Activated CD8-positive, alpha-beta memory T cell treated with anti-CD3 and anti-CD28 coated beads, Interleukin-2, amount 50 U/mL, for 1 hour (primary cell): ENCODE data around the gene CAMTA1.

Experiments used
- DNase-seq: peaks from one replicate; pipeline ENCODE4 v3.0.0-alpha.2; 2020; ENCODE audit errors: extremely low read depth

Gene CAMTA1

DNA sequence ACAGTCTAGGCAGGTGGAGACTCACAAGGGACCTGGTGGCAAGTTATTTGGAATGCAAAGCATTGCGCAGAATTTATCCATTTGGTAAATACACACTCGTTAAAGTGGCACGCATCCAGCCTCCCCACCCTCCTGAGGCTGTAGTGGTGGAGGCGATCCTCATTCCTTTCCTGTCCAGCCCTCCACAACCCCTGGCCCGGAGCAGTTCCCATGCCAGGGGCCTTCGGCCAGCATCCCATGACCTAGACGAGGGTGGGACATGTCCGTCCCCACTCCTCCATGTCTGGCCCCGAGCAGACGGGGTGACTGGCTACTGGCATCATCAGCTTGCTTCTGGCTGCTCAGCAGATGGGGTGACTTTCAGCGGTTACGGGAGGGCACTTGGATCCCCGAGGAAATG lies 704.3 kb downstream of the CAMTA1 start:
- no peak for DNase-seq

DNA sequence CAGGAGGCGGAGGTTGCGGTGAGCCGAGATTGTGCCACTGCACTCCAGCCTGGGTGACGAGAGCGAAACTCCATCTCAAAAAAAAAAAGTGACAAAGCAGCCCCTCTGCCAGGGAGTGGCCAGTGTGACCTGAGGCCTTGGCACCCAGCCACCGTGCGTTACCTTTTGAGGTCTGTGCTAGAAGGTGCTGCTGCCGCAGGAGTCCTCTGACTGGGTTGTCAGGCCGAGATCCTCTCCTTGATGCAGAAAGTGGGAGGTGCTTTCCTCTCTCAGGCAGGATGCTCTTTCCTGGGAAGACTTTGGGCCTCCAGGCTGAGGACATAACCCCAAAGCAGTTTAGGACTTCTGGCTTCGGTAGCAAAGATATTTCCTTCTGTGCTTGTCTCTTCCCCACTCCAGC lies 705.3 kb downstream of the CAMTA1 start:
- DNase-seq = no peak

DNA sequence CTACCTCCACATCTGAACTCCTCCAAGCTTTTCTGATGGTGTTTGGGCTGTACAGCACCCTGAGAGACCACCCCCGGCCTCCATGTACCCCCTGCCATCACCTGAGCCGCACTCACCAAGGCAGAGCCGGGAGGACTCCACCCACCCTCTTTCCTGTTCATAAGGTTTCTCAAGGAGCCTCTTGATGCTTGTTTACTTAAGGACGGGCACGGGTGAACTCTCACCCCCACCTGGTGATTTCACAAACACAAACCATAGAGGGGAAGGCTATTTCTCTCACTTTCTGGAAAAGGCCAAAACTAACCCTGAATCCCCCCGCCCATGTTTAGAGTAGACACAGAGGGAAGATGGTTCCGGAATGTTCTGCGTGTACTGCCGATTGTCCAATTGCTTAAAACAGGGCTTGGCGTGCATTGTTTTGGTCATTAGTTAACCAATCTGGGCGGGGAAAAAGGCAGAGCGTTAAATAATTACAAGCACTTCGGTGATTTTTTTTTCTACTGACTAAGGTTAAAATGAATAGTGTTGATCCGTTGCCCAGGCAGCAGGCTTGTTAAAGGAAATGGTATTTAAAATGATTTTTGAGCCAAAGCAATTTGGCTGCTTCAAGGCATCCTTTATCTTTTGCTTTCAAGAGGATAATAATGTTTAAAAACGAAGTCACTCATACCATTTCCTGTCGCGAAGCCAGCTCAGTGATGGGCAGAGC lies 706.0 kb downstream of the CAMTA1 start:
- DNase-seq = no peak

DNA sequence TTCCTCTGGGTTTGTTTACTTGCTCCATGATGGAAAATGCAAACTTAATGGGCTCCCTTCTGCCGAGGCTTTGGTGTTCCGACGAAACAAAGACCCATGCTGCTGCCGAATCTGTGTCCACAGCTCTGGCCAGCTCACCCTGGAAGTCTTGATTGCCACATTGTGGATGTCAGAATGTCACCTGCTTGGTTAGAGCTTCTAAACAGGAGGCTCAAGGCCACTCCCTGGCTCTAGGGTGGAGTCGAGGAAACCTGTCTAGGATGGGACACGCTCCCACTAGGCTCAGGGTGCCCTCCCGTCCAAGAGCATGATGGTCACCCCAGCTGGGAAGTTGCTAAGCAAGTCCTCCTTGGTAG lies 706.5 kb downstream of the CAMTA1 start:
- no peak for DNase-seq

DNA sequence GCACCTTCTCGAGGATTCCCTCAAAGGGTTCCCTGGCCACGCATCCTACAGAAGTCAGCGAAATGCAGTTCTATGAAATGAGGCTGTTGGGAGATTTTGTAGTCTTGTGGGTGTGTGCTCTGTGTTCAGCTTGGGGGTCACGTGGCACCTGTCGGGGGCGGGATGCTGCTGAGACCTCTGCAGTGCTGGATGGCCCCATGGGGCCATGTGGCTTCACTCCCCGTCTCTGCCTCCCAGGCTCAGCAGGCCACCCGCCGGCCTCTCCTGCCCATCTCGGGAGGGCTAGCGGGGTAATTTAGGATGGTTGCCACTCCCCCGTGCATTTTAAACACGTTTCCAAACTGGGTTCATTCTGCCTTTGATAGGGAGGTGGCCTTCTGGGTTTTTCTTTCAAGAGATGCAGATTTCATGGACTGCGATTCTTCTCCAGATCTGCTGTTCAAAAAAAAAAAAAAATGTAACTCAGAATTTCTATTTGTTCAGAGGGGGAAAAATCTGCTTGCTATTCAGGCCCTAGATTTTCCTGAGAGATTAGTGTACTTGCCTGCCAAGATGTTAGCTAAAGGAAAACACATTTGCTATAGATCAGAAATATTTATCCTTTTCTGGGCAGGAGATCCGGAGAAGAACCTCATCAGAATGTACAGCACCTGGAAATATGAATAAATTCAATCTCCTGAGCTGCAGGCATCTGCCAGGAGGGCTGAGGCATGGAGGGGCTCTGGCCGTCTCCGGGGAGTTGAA lies 708.6 kb downstream of the CAMTA1 start:
- no peak for DNase-seq

DNA sequence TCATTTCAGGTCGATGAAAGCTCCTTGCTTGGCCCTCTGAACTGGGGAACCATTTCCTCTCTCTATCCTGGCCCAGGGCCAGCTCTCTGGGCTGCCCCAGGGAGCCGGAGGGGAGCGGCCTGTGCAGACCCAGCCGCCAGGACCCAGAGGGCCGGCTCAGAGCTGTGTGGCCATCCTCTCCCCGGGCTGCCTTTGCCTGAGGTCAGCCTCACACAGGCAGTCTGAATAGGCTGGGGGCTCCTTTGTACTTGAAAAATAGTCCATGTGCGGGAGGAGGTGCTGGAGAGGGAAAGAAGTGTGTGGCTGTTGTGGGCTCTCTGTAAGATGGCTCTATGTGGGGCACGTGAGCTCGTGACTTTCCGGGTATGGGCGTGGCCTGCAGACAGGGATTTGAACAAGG lies 710.7 kb downstream of the CAMTA1 start:
- no peak for DNase-seq

DNA sequence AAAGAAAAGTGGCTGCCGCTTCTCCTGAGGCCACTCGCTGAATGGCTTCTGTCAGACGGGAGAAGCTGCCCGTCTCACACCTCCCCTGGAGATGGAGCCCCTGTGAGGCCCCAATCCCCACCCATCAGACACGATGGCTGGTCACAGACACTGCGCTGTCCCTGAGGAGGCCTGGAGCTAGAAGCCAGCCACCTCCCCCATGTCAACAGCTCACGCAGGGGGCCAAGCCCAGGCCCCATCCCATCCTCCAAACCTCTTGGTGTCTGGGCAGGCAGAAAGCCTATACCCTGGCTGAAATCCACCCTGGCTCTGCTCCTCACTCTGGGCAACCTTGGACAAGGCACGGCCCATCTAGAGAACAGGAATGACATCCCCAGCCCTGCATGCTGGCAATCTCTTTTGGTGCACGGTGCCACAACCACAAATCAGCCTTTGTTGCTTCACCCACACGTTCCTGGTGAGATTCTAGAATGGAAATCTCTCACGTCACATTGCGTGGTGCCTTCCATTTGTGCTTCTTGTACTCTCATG lies 711.9 kb downstream of the CAMTA1 start:
- no peak for DNase-seq

DNA sequence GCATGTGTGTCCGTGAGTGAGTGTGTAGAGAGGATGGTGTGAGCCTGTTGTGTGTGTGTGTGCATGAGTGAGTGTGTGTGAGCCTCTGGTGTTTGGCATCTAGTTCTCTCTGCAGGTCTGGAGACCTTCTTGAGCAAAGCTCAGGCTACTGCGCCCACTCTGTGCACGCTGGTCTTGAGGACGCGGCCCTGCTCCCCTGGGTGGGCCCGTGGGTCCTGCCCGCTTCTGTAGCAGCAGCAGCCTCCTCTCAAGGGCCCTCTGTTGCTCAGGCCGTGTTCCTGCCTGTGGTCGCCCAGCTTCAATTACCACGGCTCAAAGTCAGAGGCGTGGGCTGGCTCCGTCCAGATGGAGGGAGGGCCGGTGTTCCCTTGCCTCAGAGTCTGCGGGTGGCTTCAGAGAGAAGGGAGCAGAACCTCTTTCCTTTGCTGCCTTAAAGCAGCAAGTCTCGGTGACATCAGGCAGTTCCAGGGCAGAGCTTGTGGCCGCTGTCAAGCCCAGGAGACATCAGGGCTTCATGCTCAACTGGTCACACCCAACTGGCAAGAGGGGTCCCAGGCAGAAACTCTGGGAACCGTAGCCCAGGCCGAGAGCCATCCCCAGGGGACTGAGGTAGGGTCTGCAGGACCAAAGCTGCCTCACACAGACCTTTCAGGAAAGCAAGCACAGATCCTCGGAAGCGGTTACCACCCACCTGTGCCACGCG lies 715.3 kb downstream of the CAMTA1 start:
- no peak for DNase-seq

DNA sequence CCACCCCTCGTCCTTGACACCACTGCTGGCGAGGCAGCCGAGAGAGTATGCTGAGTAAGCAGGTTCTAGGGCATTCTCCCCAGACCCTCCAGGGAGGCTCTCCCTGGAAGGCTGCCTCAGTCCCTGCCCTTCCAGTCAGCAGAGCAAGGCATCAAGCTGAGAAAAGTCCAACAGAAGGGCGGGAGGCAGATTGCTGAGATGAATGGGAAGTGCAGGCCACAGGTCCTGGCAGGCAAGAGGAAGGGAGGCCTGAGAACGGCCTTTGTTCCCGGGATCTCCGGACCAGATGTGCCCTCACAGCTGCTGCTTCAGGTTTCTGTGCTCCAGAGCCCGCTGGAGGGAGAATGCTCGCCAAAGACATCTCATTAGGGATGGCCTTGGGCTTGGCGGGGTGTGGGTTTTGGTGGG lies 715.8 kb downstream of the CAMTA1 start:
- DNase-seq = no peak

DNA sequence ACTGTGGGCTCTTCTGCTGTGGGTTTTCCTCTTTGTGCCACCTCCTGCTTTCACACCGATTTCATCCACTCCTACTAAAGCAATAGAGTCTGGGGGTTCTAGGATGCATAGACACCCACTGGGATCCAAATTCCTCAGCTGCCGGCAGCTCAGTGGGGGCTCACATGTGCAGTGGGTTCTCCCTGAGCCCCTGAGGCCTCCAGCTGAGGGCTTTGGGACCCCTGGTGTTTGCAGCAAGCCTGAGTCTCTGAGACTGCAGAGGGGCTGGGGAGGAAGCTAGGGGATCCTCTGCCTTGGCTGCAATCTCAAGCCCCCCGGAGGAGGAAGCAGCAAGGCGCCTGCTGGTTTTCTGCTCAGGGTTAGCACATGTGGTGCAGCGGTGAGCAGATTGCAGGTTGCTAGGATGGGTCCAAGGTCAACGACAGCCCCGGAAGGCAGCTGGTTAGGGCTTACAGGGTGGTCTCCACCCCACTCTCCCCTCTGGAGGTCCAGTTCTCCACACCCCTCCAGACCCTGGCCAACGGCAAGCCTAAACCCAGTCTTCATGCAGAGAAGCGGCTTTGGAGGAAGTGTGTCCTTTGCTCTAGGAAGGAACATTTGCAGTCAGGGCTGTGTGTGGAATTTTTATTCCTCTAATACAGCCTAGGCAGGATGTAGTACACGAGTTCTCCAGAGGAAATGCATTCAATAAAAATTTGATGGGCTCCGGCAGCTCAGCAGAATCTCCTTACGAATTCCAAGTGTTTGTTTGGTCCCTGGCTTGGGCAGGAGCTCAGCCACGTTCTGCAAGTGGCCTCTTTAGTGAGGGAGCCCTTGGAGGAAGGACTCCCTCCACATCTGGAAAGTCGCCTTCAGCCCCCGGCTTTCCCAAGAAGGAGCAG lies 716.7 kb downstream of the CAMTA1 start:
- no peak for DNase-seq

DNA sequence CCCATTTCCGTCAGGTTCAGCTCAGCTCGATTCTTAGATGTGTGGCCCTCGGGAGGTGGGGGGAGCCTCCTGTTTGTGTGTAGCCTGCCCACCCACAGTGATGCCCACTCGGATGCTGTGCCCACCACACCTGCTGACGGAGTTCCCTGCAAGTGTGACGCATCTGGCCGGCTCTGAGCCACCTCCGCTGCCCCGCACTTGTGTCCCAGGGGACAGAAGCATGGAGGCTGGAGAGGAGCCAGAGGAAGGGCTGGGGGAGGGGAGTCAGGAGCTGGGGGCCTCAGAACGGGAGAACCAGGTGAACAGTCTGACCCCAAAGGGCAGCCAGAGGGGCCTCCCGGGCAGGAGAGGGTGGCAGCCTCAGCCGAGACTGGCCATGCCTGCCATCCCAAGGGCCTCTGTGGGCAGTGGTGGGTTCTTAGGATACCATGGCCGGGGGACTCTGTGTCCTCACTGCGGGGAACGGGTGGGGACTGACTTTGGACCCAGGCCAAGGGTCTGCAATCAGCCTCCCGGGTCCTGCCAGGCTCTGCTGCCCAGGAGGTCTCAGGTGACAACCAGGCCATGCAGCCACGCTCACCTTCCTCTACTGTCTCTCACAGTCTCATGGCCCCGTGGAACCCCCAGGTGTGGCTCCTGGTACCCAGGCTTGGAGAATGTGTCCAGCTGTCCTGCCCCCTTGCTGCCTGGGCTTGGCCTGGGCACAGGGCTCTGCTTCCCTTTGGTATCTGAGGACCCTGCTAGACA lies 718.6 kb downstream of the CAMTA1 start:
- DNase-seq = no peak

DNA sequence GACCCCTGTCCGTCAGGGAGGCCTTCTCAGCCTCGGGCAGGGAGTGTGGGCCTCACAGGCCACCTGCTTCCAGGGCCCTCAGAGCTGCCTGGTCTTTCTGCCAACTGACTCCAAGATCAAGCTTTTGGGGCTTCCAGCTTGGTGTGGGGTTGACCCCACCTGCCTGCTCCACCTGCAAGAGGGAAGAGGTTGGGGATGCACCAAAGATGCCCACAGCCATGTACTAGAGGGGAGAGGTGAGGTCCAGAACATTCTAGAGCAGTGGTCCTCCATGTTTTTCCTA lies 719.1 kb downstream of the CAMTA1 start:
- DNase-seq = no peak

DNA sequence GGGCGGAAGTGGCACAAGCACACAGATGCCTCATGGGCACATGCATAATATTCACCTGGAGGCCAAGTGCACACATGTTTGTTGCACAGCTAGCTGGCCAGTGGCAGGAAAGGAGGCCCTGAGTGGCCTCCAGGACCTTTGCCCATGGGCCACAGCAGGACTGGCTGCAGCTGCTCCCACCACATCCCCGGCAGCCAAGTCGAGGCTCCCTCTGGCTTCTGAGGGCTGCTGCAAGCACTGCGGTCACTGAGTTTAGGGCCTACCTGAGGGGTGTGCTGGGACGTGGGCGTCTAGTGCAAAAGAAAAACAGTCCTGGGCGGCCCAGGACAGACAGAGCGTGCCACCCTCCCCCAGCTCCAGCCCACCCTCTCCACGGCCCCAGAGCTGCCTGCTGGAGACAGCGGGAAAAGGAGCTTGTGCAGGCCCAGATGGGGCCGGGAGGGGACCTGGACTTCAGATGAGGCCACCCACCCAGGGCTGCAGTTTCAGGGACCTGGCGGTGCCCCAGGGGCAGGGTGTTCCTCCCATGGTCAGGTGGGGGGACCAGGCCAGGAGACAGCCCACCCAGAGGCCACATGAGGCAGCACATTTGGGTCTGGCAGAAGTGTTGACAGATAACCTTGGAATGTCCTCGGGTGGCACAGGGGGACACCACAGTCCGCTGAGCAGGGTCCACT lies 720.0 kb downstream of the CAMTA1 start:
- DNase-seq = no peak

DNA sequence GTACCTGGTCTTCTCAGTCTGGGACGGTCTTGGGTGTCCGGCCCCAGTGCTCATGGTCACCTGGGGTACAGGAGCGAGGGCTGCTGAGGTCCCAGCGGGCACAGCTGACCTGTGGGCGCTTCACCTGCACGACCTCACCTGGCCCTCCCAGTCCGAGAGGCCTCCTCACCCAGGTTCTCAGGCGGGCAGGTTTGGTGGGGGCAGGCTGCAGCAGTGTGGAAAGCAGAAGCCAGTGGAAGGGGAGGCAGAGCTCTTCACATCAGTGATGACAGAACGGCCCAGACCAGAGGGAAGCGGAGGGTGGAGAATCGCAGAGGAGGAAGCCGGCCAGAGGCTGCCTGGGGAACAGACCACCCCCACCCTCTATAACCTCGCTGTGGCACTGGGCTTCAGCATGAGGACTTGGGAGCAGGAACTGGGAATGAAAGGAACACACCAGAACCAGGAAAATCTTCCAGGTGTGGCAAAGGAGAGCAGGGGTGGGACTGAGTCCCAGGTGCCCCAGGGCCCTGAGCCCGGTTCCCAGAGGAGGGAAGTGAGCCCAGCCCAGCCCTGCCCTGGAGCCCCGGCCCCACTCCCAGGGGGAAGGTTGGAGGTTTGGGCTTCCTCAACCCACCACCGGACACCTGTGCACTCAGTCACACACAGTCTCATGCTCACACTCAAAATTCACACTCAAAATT lies 720.7 kb downstream of the CAMTA1 start:
- no peak for DNase-seq

DNA sequence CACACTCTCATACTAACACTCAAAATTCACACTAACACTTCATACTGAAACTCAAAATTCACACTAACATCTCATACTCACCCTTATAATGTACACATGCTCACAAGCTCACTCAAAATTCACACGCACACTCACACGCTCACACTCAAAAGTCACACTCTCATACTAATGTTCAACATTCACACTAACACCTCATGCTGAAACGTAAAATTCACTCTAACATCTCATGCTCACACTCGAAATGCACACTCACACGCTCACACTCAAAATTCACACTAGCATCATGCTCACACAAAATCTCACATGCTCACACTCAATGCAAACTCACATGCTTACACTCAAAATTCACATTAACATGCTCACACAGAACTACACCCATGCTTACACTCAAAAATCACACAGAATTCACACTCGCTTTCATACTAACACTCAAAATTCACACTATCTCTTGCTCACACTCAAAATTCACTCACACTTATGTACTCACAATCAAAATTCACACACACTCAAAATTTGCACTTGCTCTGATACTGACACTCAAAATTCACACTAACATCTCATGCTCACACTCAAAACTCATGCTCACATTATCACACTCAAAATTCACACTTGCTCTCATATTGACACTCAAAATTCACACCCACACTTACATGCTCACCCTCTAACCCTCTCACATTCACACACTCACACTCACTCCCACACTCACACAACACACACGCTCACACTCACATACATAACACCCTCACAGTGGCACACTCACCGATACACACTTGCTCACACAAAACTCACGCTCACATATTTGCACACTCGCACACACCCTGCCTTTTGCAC lies 721.4 kb downstream of the CAMTA1 start:
- no peak for DNase-seq

DNA sequence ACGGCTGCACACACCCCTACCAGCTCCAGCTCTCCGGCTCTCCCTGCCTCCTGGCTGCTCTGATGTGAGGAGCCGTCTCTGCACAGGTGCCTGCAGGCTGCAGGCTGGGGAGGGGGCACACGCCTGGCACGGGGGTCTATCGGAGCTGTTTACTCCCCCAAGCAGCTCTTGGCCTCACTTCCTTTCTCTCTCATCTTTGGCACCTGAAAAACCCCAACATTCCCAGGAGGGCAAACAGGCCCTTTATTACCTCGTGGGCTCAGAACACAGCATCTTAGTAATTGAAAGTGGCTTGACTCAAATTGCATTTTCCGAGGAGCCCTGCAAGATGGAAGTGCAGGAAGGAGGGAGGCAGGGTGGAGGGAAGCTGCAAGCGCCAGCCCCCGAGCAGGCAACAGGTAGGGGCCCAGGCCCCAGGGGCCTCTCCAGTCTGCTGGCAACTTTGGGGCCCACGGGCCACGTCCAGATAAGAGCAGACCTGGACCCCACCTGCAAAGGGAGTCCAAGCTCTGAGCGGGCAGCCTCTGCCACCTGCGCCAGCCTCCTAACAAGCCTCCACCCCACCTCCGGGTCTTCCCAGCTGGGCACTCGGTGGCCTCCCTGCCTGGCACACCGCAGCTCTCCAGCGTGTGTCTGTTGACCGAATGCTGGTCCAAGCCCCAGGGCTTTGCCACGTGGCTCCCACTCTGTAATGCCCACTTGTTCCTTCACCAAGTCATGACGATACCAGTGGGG lies 722.2 kb downstream of the CAMTA1 start:
- DNase-seq = no peak

DNA sequence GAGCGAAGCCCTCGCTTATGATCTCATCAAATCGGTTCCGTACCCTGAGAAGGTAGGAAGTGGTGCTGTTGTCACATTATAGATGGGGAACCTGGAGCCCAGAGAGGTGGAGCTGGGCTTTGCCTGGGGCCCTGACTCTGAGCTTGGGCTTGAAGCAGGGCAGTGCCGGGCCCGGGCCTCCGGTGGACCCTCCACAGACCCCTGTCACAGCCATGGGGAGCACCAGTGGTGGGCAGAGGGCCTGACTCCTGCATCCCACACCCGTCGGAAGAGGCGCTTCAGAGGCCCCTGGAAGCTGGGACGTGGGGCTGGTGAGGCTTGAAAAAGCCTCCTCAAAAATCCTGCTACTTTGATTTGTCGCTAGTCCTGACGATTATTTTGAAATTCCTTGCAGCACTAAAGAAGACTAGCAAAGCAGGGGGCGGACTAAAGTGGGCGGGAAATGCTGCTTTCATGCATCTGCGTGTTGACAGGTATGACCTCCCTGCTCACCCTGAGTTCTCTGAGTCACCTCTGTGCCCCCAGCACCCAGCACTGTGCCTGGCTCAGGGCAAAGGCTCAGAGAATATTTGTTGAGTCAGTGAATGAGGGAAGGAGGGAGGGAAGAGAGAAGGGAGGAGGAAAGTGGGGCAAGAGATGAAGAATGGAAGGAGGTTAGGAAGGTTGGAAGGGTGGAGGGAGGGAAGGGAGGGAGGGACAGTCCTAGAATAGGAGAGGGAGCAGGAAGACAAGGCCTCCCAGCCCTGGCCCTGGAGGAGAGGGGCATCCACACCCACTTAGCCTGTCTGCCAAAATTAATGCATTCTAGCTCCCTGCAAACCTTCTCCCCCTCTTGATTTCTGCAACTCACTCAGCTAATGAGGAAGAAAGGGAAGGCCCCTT lies 723.0 kb downstream of the CAMTA1 start:
- no peak for DNase-seq
